Neural cell (in vitro differentiated cells): ENCODE data around the gene NME4.
"Not testable (repeated sequence)": the region's sequence is repeated elsewhere in the genome, so short reads cannot be mapped to it uniquely, and the experiment has no call there.

Source experiments
- EP300 ChIP-seq: fragments of 450-650 bp; conservative IDR thresholded peaks from 2 replicates; pipeline ENCODE4 v1.6.1; 2014; ENCODE audit warnings: antibody characterized with exemption, mild to moderate bottlenecking, moderate library complexity; ENCODE audit not compliant: poor library complexity, severe bottlenecking
- EZH2 ChIP-seq: fragments of 200-600, 300-800 bp; shearing (Covaris generic), sonication (generic); IDR thresholded peaks from 2 replicates; pipeline ENCODE4 v1.6.1; 2014; ENCODE audit warnings: antibody characterized with exemption, low read length, borderline replicate concordance, mild to moderate bottlenecking; ENCODE audit not compliant: insufficient read depth, poor library complexity, severe bottlenecking
- MXI1 ChIP-seq: fragments of 450-650 bp; conservative IDR thresholded peaks from 2 replicates; pipeline ENCODE4 v1.6.1; 2014; ENCODE audit warnings: antibody characterized with exemption, mild to moderate bottlenecking; ENCODE audit not compliant: poor library complexity, severe bottlenecking
- POLR2AphosphoS5 ChIP-seq: IDR thresholded peaks from 2 replicates; pipeline ENCODE4 v1.6.1; 2012
- TAF1 ChIP-seq: IDR thresholded peaks from 2 replicates; pipeline ENCODE4 v1.6.1; 2012; ENCODE audit warnings: low read depth
- TF ChIP-seq, protein P1 (sequence below): fragments of 450-650 bp; IDR thresholded peaks from 2 replicates; pipeline ENCODE4 v1.5.1; 2014; ENCODE audit warnings: antibody characterized with exemption, mild to moderate bottlenecking, moderate library complexity; ENCODE audit not compliant: poor library complexity, severe bottlenecking

DNA sequence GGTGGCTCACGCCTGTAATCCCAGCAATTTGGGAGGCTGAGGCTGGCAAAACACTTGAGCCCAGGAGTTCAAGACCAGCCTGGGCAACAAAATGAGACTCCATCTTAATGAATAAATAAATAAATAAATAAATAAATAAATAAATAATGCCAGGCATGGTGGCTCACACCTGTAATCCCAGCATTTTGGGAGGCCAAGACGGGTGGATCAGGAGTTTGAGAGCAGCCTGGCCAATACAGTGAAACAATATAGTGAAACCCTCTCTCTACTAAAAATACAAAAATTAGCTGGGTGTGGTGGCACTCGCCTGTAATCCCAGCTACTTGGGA is 18.1 kb downstream of the NME4 start:
- not testable (repeated sequence) for TF ChIP-seq MXI1, EZH2, POLR2AphosphoS5, EP300, TAF1
- TF ChIP-seq, protein P1, sequence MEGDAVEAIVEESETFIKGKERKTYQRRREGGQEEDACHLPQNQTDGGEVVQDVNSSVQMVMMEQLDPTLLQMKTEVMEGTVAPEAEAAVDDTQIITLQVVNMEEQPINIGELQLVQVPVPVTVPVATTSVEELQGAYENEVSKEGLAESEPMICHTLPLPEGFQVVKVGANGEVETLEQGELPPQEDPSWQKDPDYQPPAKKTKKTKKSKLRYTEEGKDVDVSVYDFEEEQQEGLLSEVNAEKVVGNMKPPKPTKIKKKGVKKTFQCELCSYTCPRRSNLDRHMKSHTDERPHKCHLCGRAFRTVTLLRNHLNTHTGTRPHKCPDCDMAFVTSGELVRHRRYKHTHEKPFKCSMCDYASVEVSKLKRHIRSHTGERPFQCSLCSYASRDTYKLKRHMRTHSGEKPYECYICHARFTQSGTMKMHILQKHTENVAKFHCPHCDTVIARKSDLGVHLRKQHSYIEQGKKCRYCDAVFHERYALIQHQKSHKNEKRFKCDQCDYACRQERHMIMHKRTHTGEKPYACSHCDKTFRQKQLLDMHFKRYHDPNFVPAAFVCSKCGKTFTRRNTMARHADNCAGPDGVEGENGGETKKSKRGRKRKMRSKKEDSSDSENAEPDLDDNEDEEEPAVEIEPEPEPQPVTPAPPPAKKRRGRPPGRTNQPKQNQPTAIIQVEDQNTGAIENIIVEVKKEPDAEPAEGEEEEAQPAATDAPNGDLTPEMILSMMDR = not testable (repeated sequence)
